Neural progenitor cell (in vitro differentiated cells): ENCODE measurements around the gene NINL.

Source experiments
- CTCF ChIP-seq: fragments of 200-600 bp; sonication (generic); IDR thresholded peaks from 2 replicates; pipeline ENCODE4 v1.5.1; 2017; ENCODE audit warnings: antibody characterized with exemption, mild to moderate bottlenecking
- EZH2 ChIP-seq: fragments of 200-600 bp; sonication (generic); IDR thresholded peaks from 2 replicates; pipeline ENCODE4 v1.6.1; 2017; ENCODE audit warnings: antibody characterized with exemption, mild to moderate bottlenecking, moderate library complexity

GRCh38 chr20:25493137-25493536 is 92.2 kb downstream of the NINL start:
- TF ChIP-seq CTCF (no peak), EZH2 (no peak)
